SK-N-SH (cell line): Measurements from ENCODE around the gene LRRC34. TPM values are rescaled to one million over a fixed set of nuclear protein-coding genes. Genes with fewer than 3 reads are reported as not detected.

Experiments used
- CTCF ChIA-PET: fragments of 300-600, 350-600 bp; formaldehyde crosslinking; extraction: SDS; loops from one replicate; lab custom pipeline; 2021; lab: Yijun Ruan, JAX
- POLR2A ChIA-PET: fragments of 350-600 bp; sonication (Branson Sonifier 250); formaldehyde crosslinking; extraction: SDS; loops from one replicate; lab custom pipeline; 2020; ENCODE audit warnings: antibody characterized with exemption, inconsistent platforms; lab: Yijun Ruan, JAX
- DNase-seq: peaks from one replicate; pipeline ENCODE4 v3.0.0; 2012
- H2AFZ ChIP-seq: fragments of 200-600 bp; sonication (generic); 2 replicates; pipeline ENCODE4 v1.8.1; 2016; ENCODE audit warnings: antibody characterized with exemption, mild to moderate bottlenecking, low read depth
- H3F3A ChIP-seq: fragments of 200-600 bp; sonication (generic); replicated peaks from 2 replicates; pipeline ENCODE3; 2016; ENCODE audit warnings: antibody characterized with exemption, mild to moderate bottlenecking; ENCODE audit not compliant: insufficient read depth
- H3K27ac ChIP-seq, 2 experiments: fragments of 200-500 bp in 1 of 2; fragments of 200-600 bp in 1 of 2; sonication (Bioruptor generic) in 1 of 2; sonication (generic), shearing (Covaris generic) in 1 of 2; 2 replicates each; pipeline versions ENCODE4 v1.5.1 to v1.6.1; 2014 to 2016; ENCODE audit warnings: low read depth in 2 of 2, inconsistent platforms in 1 of 2, low read length in 1 of 2, mild to moderate bottlenecking in 1 of 2, mixed read lengths in 1 of 2
- H3K27me3 ChIP-seq: fragments of 200-600 bp; sonication (generic), shearing (Covaris generic); 2 replicates; pipeline ENCODE4 v1.6.1; 2016; ENCODE audit warnings: mixed run types; ENCODE audit not compliant: insufficient read depth
- H3K36me3 ChIP-seq, 2 experiments: fragments of 200-500 bp in 1 of 2; fragments of 200-600 bp in 1 of 2; sonication (Bioruptor generic) in 1 of 2; sonication (generic) in 1 of 2; replicated peaks in 1 of 2; 2 replicates each; pipeline versions ENCODE3 to v1.5.1; 2014 to 2016; ENCODE audit warnings: low read length in 1 of 2, mild to moderate bottlenecking in 1 of 2; ENCODE audit not compliant: insufficient read depth in 2 of 2, control insufficient read depth in 1 of 2
- H3K4me1 ChIP-seq, 2 experiments: fragments of 200-500 bp in 1 of 2; fragments of 200-600 bp in 1 of 2; sonication (Bioruptor generic) in 1 of 2; sonication (generic), shearing (Covaris generic) in 1 of 2; 2 replicates each; pipeline versions ENCODE4 v1.5.1 to v1.6.1; 2014 to 2016; ENCODE audit warnings: low read depth in 1 of 2, low read length in 1 of 2, mixed run types in 1 of 2; ENCODE audit not compliant: insufficient read depth in 2 of 2, control insufficient read depth in 1 of 2
- H3K4me2 ChIP-seq: fragments of 200-600 bp; sonication (generic), shearing (Covaris generic); 2 replicates; pipeline ENCODE4 v1.6.1; 2017; ENCODE audit warnings: mixed run types
- H3K4me3 ChIP-seq, 2 experiments: fragments of 200-500 bp in 1 of 2; fragments of 200-600 bp in 1 of 2; sonication (Bioruptor generic) in 1 of 2; sonication (generic), shearing (Covaris generic) in 1 of 2; 2 replicates each; pipeline versions ENCODE4 v1.5.1 to v1.8.1; 2014 to 2016; ENCODE audit warnings: low read depth in 2 of 2, inconsistent platforms in 1 of 2, low read length in 1 of 2, mild to moderate bottlenecking in 1 of 2, mixed read lengths in 1 of 2, moderate library complexity in 1 of 2
- H3K79me2 ChIP-seq: fragments of 200-600 bp; sonication (generic); 2 replicates; pipeline ENCODE4 v1.8.1; 2017; ENCODE audit warnings: mild to moderate bottlenecking; ENCODE audit not compliant: insufficient read depth
- H3K9ac ChIP-seq: fragments of 200-600 bp; sonication (generic); 2 replicates; pipeline ENCODE4 v1.6.1; 2017; ENCODE audit warnings: mixed run types
- H3K9me2 ChIP-seq: fragments of 200-600 bp; sonication (generic); 2 replicates; pipeline ENCODE4 v1.6.1; 2017; ENCODE audit warnings: mixed run types
- H3K9me3 ChIP-seq: fragments of 200-600 bp; sonication (generic); 2 replicates; pipeline ENCODE4 v1.6.1; 2017; ENCODE audit warnings: mixed run types, mild to moderate bottlenecking, moderate library complexity
- H4K20me1 ChIP-seq: fragments of 200-600 bp; sonication (generic); 2 replicates; pipeline ENCODE4 v1.6.1; 2017; ENCODE audit warnings: mild to moderate bottlenecking, mixed run types; ENCODE audit not compliant: insufficient read depth
- CHD2 ChIP-seq: fragments of 150-350 bp; IDR thresholded peaks from 2 replicates; pipeline ENCODE4 v1.6.1; 2018; ENCODE audit warnings: low read length; ENCODE audit not compliant: partially characterized antibody
- FOSL2 ChIP-seq: IDR thresholded peaks from 2 replicates; pipeline ENCODE4 v1.4.0; 2012; ENCODE audit warnings: low read depth, mild to moderate bottlenecking, moderate library complexity, borderline replicate concordance
- JUND ChIP-seq: IDR thresholded peaks from 2 replicates; pipeline ENCODE4 v1.4.0; 2012
- NRF1 ChIP-seq: IDR thresholded peaks from 2 replicates; pipeline ENCODE4 v1.6.1; 2012; ENCODE audit warnings: low read depth, mild to moderate bottlenecking, low read length
- PBX3 ChIP-seq: IDR thresholded peaks from 2 replicates; pipeline ENCODE4; 2012
- RAD21 ChIP-seq: IDR thresholded peaks from 2 replicates; pipeline ENCODE4 v1.6.1; 2012; ENCODE audit warnings: mild to moderate bottlenecking, low read length
- RCOR1 ChIP-seq: fragments of 150-350 bp; IDR thresholded peaks from 2 replicates; pipeline ENCODE4 v1.6.1; 2017; ENCODE audit warnings: antibody characterized with exemption, low read length
- RFX5 ChIP-seq: IDR thresholded peaks from 2 replicates; pipeline ENCODE4 v1.6.1; 2012; ENCODE audit warnings: mild to moderate bottlenecking, improper control_type of control experiment, low read length
- RXRA ChIP-seq: IDR thresholded peaks from 2 replicates; pipeline ENCODE4 v1.4.0; 2012; ENCODE audit warnings: low read depth, mild to moderate bottlenecking, borderline replicate concordance
- SIN3A ChIP-seq: IDR thresholded peaks from 2 replicates; pipeline ENCODE4 v1.6.1; 2012; ENCODE audit warnings: low read depth, mild to moderate bottlenecking, low read length, moderate library complexity, borderline replicate concordance
- SMC3 ChIP-seq: IDR thresholded peaks from 2 replicates; pipeline ENCODE4 v1.6.1; 2012; ENCODE audit warnings: low read depth, low read length, improper control_type of control experiment
- TEAD4 ChIP-seq: IDR thresholded peaks from 2 replicates; pipeline ENCODE4 v1.4.0; 2012; ENCODE audit warnings: mild to moderate bottlenecking, borderline replicate concordance; ENCODE audit not compliant: insufficient read depth
- YY1 ChIP-seq: IDR thresholded peaks from 2 replicates; pipeline ENCODE4 v1.4.0; 2012; ENCODE audit warnings: low read depth, mild to moderate bottlenecking
- ZBTB33 ChIP-seq: IDR thresholded peaks from 2 replicates; pipeline ENCODE4 v1.4.0; 2012; ENCODE audit warnings: low read depth, borderline replicate concordance
- WGBS: methylation state at CpG from one replicate; pipeline ENCODE4 v1.1.6; 2017; ENCODE audit warnings: low lambda C conversion rate; 5-methylcytosine and 5-hydroxymethylcytosine counted together
- polyA plus RNA-seq, 3 experiments: library from polyadenylated mRNA; depleted of rRNA; stranded (reverse); fragments of >200 nt; gene quantifications; 2 replicates each; pipeline ENCODE4 v1.2.3, GENCODE V29; 2012

LRRC34 gene
- polyA plus RNA-seq, 1 of the 3 experiments (the other 2 are of a cell fraction): 1.6 TPM

- no peak overlapping the region for H3K4me2 ChIP-seq
- H3K36me3 ChIP-seq: no peaks in the 10 kb centered on the region
- no peaks in the 10 kb centered on the region for H3K4me1 ChIP-seq
- no peak overlapping the region for H2AFZ ChIP-seq
- no peaks in the 10 kb centered on the region for H3K9me3 ChIP-seq
- CTCF ChIA-PET: no interaction called here
- no peak overlapping the region for H3K9ac ChIP-seq
- no peak for DNase-seq
- H3K27ac ChIP-seq: no peak overlapping the region
- H3K27me3 ChIP-seq: no peaks in the 10 kb centered on the region; the same call in 1 of the 2 replicates
- no peaks in the 10 kb centered on the region for H3F3A ChIP-seq
- H4K20me1 ChIP-seq: no peaks in the 10 kb centered on the region
- H3K4me3 ChIP-seq: no peak overlapping the region
- TF ChIP-seq SIN3A (no peak), JUND (peak; percentile 42; the same call in 1 of the 2 replicates), FOSL2 (0 out of 2 replicates have a peak, but pooled peaks have one; percentile 29), TEAD4 (0 out of 2 replicates have a peak, but pooled peaks have one; percentile 26)
- 79% methylated on average over 11 of the region's 11 CpGs for WGBS
- H3K9me2 ChIP-seq: no peaks in the 10 kb centered on the region
- POLR2A ChIA-PET: no interaction called here
- H3K79me2 ChIP-seq: no peaks in the 10 kb centered on the region
Observed at GRCh38 chr3:169846458-169847193, 33.9 kb upstream of the LRRC34 start.

- ChIA-PET CTCF (no interaction called here), POLR2A (no interaction called here)
- TF ChIP-seq RXRA (no peak), TEAD4 (no peak), SIN3A (no peak), PBX3 (no peak), YY1 (no peak), SMC3 (no peak), RCOR1 (no peak), RFX5 (no peak), CHD2 (no peak), RAD21 (no peak), ZBTB33 (no peak), JUND (no peak), NRF1 (no peak)
Observed at GRCh38 chr3:169842960-169843359, 30.3 kb upstream of the LRRC34 start.

More at GRCh38 chr3:169842960-169843359, 30.3 kb upstream of the LRRC34 start:
- no peaks in the 10 kb centered on the region for H3K36me3 ChIP-seq
- no peak overlapping the region for H3K27ac ChIP-seq
- H3K9me2 ChIP-seq: no peaks in the 10 kb centered on the region
- peaks cover 0 to 4% of the 10 kb centered on the region in 2 experiments; a peak in 1 of 4 replicates for H3K4me1 ChIP-seq
- no peaks in the 10 kb centered on the region for H3K9me3 ChIP-seq
- H3K79me2 ChIP-seq: no peaks in the 10 kb centered on the region
- DNase-seq: no peak
- no peak overlapping the region for H2AFZ ChIP-seq
- H3K9ac ChIP-seq: no peak overlapping the region
- H3F3A ChIP-seq: no peaks in the 10 kb centered on the region
- H4K20me1 ChIP-seq: no peaks in the 10 kb centered on the region
- H3K27me3 ChIP-seq: no peaks in the 10 kb centered on the region
- H3K4me2 ChIP-seq: no peak overlapping the region
- no peak overlapping the region for H3K4me3 ChIP-seq
- WGBS: 54% methylated on average over 3 of the region's 3 CpGs
